H7 (cell line): ENCODE data around the gene CDC42BPA. TPM values are rescaled to one million over a fixed set of nuclear protein-coding genes. Genes with fewer than 3 reads are reported as not detected.

Experiments used
- DNase-seq: peaks from one replicate; pipeline ENCODE4 v3.0.0; 2012
- H3K27me3 ChIP-seq: 2 replicates; pipeline ENCODE4 v1.6.0; 2011; ENCODE audit warnings: mild to moderate bottlenecking, low read length; ENCODE audit not compliant: control insufficient read depth, insufficient read depth
- H3K36me3 ChIP-seq: replicated peaks from 2 replicates; pipeline ENCODE4 v1.5.1; 2011; ENCODE audit warnings: low read length; ENCODE audit not compliant: control insufficient read depth, insufficient read depth
- H3K4me3 ChIP-seq: 2 replicates; pipeline ENCODE4 v1.5.1; 2011; ENCODE audit warnings: low read depth, mild to moderate bottlenecking, control low read depth, low read length, moderate library complexity; ENCODE audit not compliant: insufficient read depth
- total RNA-seq: library from RNA; depleted of rRNA; stranded (reverse); fragments of >200 nt; shearing (Covaris generic); gene quantifications from 2 replicates; pipeline ENCODE4 v1.2.3, GENCODE V29; 2014

CDC42BPA gene
- total RNA-seq, 1 experiment from 2014 or later: 26.1 TPM

- Histone ChIP-seq H3K4me3 (no peak overlapping the region), H3K36me3 (no peaks in the 10 kb centered on the region; the same call in 1 of the 2 replicates), H3K27me3 (no peaks in the 10 kb centered on the region)
- no peak for DNase-seq
These were observed 225.0 kb downstream of the CDC42BPA start for GRCh38 chr1:227093309-227093708.

- no peaks in the 10 kb centered on the region for H3K36me3 ChIP-seq
These were observed 226.2 kb downstream of the CDC42BPA start for GRCh38 chr1:227092069-227092468.

GRCh38 chr1:227086636-227087035 lies 231.7 kb downstream of the CDC42BPA start:
- DNase-seq: no peak
- H3K36me3 ChIP-seq: no peaks in the 10 kb centered on the region; the same call in 1 of the 2 replicates
- H3K4me3 ChIP-seq: no peak overlapping the region
- H3K27me3 ChIP-seq: no peaks in the 10 kb centered on the region

More at GRCh38 chr1:227092069-227092468, 226.2 kb downstream of the CDC42BPA start:
- no peak overlapping the region for H3K4me3 ChIP-seq
- no peaks in the 10 kb centered on the region for H3K27me3 ChIP-seq
- no peak for DNase-seq

- no peaks in the 10 kb centered on the region; the same call in 1 of the 2 replicates for H3K36me3 ChIP-seq
- no peaks in the 10 kb centered on the region for H3K27me3 ChIP-seq
- H3K4me3 ChIP-seq: no peak overlapping the region
- DNase-seq: no peak
These were observed 235.1 kb downstream of the CDC42BPA start for GRCh38 chr1:227082999-227083746.

- no peak for DNase-seq
- H3K36me3 ChIP-seq: no peaks in the 10 kb centered on the region; the same call in 1 of the 2 replicates
- H3K27me3 ChIP-seq: no peaks in the 10 kb centered on the region
- H3K4me3 ChIP-seq: no peak overlapping the region
These were observed 240.5 kb downstream of the CDC42BPA start for GRCh38 chr1:227077783-227078182.

- no peak for DNase-seq
- no peaks in the 10 kb centered on the region; the same call in 1 of the 2 replicates for H3K36me3 ChIP-seq
- no peaks in the 10 kb centered on the region for H3K27me3 ChIP-seq
These were observed 244.5 kb downstream of the CDC42BPA start for GRCh38 chr1:227073786-227074185.

GRCh38 chr1:227072991-227073390 lies 245.3 kb downstream of the CDC42BPA start:
- Histone ChIP-seq H3K4me3 (no peak overlapping the region), H3K27me3 (no peaks in the 10 kb centered on the region), H3K36me3 (no peaks in the 10 kb centered on the region; the same call in 1 of the 2 replicates)
- DNase-seq: no peak

More at GRCh38 chr1:227073786-227074185, 244.5 kb downstream of the CDC42BPA start:
- H3K4me3 ChIP-seq: no peak overlapping the region

GRCh38 chr1:227071895-227072587 lies 246.3 kb downstream of the CDC42BPA start:
- Histone ChIP-seq H3K36me3 (no peaks in the 10 kb centered on the region; the same call in 1 of the 2 replicates), H3K4me3 (no peak overlapping the region), H3K27me3 (no peaks in the 10 kb centered on the region)
- DNase-seq: no peak

- Histone ChIP-seq H3K4me3 (no peak overlapping the region), H3K36me3 (no peaks in the 10 kb centered on the region; the same call in 1 of the 2 replicates), H3K27me3 (no peaks in the 10 kb centered on the region)
- DNase-seq: no peak
These were observed 247.5 kb downstream of the CDC42BPA start for GRCh38 chr1:227070638-227071285.

- no peak overlapping the region for H3K4me3 ChIP-seq
- no peaks in the 10 kb centered on the region; the same call in 1 of the 2 replicates for H3K36me3 ChIP-seq
- H3K27me3 ChIP-seq: no peaks in the 10 kb centered on the region
- DNase-seq: no peak
These were observed 248.8 kb downstream of the CDC42BPA start for GRCh38 chr1:227069490-227069889.

- Histone ChIP-seq H3K36me3 (no peaks in the 10 kb centered on the region; the same call in 1 of the 2 replicates), H3K4me3 (no peak overlapping the region), H3K27me3 (no peaks in the 10 kb centered on the region)
- DNase-seq: no peak
These were observed 249.4 kb downstream of the CDC42BPA start for GRCh38 chr1:227068883-227069282.

GRCh38 chr1:227066999-227067398 lies 251.3 kb downstream of the CDC42BPA start:
- H3K4me3 ChIP-seq: no peak overlapping the region
- no peaks in the 10 kb centered on the region for H3K36me3 ChIP-seq
- no peaks in the 10 kb centered on the region for H3K27me3 ChIP-seq
- DNase-seq: no peak

GRCh38 chr1:227065311-227065710 lies 253.0 kb downstream of the CDC42BPA start:
- Histone ChIP-seq H3K27me3 (no peaks in the 10 kb centered on the region), H3K36me3 (no peaks in the 10 kb centered on the region), H3K4me3 (no peak overlapping the region)
- DNase-seq: no peak

GRCh38 chr1:227062306-227062705 lies 256.0 kb downstream of the CDC42BPA start:
- DNase-seq: no peak
- Histone ChIP-seq H3K27me3 (no peaks in the 10 kb centered on the region), H3K36me3 (no peaks in the 10 kb centered on the region), H3K4me3 (no peak overlapping the region)
